GM12874 (cell line): ENCODE measurements around the gene KHDC1.

Experiments used
- CTCF ChIP-seq: IDR thresholded peaks from 2 replicates; pipeline ENCODE4 v1.5.1; 2011; ENCODE audit warnings: low read depth, mild to moderate bottlenecking, control low read depth, low read length, moderate library complexity; ENCODE audit not compliant: insufficient read depth

The KHDC1 gene

GRCh38 chr6:73252703-73253102 is 10.3 kb downstream of the KHDC1 start:
- TF ChIP-seq CTCF = no peak

DNA sequence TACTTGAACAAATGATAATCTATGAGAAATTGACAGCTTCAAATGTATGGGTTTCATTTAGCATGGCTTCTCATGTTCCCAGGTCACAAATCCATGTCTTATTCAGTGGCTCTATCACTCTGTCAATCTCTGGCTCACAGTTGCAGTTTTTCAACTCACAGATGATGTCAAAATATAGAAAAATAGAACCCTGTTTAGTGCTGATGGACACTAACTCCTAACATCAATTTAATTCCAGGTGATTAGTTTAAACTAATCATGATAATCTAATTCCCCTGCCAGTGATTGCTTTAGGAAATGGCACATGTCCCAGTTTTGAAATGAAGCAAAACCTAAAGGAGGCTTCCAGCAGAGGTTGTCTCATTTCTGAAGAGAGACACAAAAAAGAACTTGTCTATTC is 13.0 kb downstream of the KHDC1 start:
- TF ChIP-seq CTCF = no peak

- TF ChIP-seq CTCF = no peak
Measured at GRCh38 chr6:73248192-73248903, 14.6 kb downstream of the KHDC1 start.

DNA sequence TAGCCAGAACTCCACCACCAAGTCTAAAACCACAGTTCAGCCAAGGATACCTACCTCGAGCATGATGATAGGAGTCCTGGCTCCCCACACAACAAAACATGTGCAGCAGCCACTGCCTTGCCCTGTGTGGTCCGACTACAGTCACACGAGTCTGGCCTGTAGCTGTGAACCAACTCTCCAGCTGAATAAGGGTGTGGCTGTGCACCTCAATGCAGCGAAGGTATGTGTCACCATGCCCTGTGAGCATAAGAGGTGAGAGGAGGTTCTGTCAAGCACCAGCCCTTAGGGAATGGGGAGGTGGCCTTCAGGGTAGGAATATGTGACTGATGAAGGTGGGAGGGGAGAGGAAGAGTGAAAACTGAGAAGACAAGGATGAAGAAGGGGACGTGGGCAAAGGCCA is 21.0 kb downstream of the KHDC1 start:
- no peak for TF ChIP-seq CTCF

DNA sequence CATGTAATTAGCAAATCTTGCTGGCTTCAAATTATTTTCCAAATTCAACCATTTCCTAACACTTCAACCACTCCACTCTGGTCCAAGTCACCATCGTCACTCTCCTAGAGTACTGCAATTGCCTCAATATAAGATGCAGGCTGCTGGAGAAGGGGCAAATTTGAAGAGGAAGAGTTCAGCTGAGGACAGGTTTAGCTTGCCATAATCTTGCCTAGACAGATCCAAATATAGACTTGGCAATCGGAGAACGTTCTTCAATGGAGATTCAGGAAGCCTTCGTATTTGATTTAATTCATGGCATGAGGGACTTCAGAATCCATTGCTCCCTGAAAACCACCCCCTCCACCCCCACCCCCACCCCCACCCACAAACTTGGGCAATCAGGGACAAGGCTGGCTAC is 22.3 kb downstream of the KHDC1 start:
- no peak for TF ChIP-seq CTCF

- TF ChIP-seq CTCF = no peak
Measured at GRCh38 chr6:73236144-73236750, 26.7 kb downstream of the KHDC1 start.

GRCh38 chr6:73234733-73235132 is 28.3 kb downstream of the KHDC1 start:
- no peak for TF ChIP-seq CTCF
